HL-60 (cell line): ENCODE data around the gene IQGAP2.

Experiments
- DNase-seq, 2 experiments: peaks; one replicate each; pipeline ENCODE4 v3.0.0-alpha.2; 2010 to 2020; ENCODE audit warnings: low read depth in 1 of 2, low spot score in 1 of 2
- H3K27ac ChIP-seq: fragments of 250-450 bp; sonication (Bioruptor Pico); replicated peaks from 2 replicates; pipeline ENCODE4 v1.5.1; 2020; ENCODE audit warnings: mild to moderate bottlenecking, moderate library complexity
- H3K27me3 ChIP-seq: fragments of 250-450 bp; sonication (Bioruptor Pico); 2 replicates; pipeline ENCODE4 v1.5.1; 2021; ENCODE audit warnings: mild to moderate bottlenecking, moderate library complexity; ENCODE audit not compliant: insufficient read depth, poor library complexity, severe bottlenecking
- H3K4me3 ChIP-seq: replicated peaks from 2 replicates; pipeline ENCODE4 v1.5.1; 2011; ENCODE audit warnings: mild to moderate bottlenecking, control low read depth, low read length; ENCODE audit not compliant: insufficient read depth
- GABPA ChIP-seq: IDR thresholded peaks from 2 replicates; pipeline ENCODE4 v1.6.1; 2012; ENCODE audit warnings: low read depth
- POLR2AphosphoS5 ChIP-seq: IDR thresholded peaks from 2 replicates; pipeline ENCODE4 v1.6.1; 2012; ENCODE audit warnings: low read depth
- SPI1 ChIP-seq: IDR thresholded peaks from 2 replicates; pipeline ENCODE4 v1.6.1; 2012; ENCODE audit warnings: low read depth, mild to moderate bottlenecking, borderline replicate concordance
- TF ChIP-seq, protein P1 (sequence below): IDR thresholded peaks from one replicate; pipeline ENCODE4 v1.5.1; 2011; ENCODE audit warnings: low read length, control low read depth, inconsistent platforms; ENCODE audit not compliant: insufficient read depth
- TF ChIP-seq, protein P2 (sequence below): IDR thresholded peaks from 2 replicates; pipeline ENCODE4 v1.6.1; 2012; ENCODE audit warnings: low read depth; ENCODE audit not compliant: insufficient replicate concordance

Gene IQGAP2

DNA sequence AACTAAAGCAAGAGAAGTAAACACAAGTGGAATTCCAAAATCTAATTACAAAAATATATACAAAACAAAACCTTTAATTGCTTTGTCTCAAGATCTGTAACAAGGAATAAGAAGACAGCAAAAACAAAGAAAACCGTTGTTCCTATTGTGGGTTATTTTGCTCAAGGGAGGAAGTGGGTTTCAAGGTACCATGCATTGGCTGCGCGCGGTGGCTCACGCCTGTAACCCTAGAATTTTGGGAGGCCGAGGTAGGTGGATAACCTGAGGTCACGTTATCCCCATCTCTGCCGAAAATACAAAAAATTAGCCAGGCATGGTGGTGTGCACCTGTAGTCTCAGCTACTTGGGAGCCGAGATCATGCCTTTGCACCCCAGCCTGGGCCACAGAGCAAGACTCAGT, 12.1 kb upstream of the IQGAP2 start:
- no peaks in the 10 kb centered on the region for H3K27me3 ChIP-seq
- DNase-seq = no peak
- H3K27ac ChIP-seq = no peak overlapping the region
- TF ChIP-seq SPI1 = peak; percentile 53; the same call in 1 of the 2 replicates
- TF ChIP-seq, protein P1, sequence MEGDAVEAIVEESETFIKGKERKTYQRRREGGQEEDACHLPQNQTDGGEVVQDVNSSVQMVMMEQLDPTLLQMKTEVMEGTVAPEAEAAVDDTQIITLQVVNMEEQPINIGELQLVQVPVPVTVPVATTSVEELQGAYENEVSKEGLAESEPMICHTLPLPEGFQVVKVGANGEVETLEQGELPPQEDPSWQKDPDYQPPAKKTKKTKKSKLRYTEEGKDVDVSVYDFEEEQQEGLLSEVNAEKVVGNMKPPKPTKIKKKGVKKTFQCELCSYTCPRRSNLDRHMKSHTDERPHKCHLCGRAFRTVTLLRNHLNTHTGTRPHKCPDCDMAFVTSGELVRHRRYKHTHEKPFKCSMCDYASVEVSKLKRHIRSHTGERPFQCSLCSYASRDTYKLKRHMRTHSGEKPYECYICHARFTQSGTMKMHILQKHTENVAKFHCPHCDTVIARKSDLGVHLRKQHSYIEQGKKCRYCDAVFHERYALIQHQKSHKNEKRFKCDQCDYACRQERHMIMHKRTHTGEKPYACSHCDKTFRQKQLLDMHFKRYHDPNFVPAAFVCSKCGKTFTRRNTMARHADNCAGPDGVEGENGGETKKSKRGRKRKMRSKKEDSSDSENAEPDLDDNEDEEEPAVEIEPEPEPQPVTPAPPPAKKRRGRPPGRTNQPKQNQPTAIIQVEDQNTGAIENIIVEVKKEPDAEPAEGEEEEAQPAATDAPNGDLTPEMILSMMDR = no peak
- H3K4me3 ChIP-seq = no peak overlapping the region

DNA sequence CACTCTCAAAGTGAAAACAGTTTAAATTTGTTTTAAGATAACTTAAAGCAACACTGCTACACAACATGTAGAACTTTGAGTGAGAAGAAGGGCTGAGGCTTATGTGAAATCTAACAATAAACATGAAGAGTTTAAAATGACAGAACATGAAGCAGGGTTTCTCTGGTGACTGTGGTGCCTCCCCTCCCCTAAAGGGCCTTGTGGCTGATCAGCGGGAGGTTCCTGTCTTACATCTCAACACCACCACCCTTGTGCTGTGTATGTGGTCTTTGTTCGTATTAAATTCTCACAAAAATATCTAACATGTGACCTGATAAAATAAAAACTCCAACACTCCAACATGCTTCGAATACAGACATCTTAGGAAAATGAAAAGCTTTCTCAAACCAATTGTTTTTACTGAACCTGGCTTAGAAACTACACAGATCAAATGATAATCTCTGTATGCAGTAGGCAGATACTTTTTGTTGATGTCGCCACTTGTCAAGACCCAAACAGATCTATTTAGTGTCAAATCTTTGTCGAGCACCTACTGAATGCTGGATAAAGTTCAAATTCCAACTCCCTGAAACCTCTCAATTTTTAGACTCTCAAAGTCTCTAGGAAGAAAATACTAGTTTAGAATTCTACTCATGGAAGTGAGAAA, 9.9 kb upstream of the IQGAP2 start:
- TF ChIP-seq POLR2AphosphoS5 (no peak), SPI1 (no peak), GABPA (no peak)
- TF ChIP-seq, protein P2, sequence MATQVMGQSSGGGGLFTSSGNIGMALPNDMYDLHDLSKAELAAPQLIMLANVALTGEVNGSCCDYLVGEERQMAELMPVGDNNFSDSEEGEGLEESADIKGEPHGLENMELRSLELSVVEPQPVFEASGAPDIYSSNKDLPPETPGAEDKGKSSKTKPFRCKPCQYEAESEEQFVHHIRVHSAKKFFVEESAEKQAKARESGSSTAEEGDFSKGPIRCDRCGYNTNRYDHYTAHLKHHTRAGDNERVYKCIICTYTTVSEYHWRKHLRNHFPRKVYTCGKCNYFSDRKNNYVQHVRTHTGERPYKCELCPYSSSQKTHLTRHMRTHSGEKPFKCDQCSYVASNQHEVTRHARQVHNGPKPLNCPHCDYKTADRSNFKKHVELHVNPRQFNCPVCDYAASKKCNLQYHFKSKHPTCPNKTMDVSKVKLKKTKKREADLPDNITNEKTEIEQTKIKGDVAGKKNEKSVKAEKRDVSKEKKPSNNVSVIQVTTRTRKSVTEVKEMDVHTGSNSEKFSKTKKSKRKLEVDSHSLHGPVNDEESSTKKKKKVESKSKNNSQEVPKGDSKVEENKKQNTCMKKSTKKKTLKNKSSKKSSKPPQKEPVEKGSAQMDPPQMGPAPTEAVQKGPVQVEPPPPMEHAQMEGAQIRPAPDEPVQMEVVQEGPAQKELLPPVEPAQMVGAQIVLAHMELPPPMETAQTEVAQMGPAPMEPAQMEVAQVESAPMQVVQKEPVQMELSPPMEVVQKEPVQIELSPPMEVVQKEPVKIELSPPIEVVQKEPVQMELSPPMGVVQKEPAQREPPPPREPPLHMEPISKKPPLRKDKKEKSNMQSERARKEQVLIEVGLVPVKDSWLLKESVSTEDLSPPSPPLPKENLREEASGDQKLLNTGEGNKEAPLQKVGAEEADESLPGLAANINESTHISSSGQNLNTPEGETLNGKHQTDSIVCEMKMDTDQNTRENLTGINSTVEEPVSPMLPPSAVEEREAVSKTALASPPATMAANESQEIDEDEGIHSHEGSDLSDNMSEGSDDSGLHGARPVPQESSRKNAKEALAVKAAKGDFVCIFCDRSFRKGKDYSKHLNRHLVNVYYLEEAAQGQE = no peak
- TF ChIP-seq, protein P1 = no peak
- H3K27ac ChIP-seq = no peak overlapping the region
- peak in 1 of 2 experiments; percentile 2 for DNase-seq

DNA sequence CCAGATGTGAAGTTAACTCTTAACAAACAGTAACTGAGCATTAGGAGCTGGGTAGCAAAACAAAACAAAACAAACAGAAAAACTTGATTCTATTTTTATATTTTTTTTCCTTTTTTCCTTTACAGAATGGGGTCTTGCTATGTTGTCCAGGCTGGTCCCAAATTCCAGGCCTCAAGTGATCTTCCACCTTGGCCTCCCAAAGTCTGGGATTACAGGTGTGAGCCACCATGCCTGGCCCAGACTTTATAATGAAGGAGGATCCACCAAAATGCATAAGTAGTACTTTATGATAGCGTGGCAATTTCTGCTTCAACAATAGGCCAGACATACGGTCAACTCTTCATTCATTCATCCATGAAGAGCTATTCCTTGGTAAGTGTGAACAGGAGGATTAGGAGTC, 5.9 kb upstream of the IQGAP2 start:
- TF ChIP-seq, protein P2 = no peak
- TF ChIP-seq, protein P1 = no peak
- no peak for TF ChIP-seq GABPA
- no peak for TF ChIP-seq POLR2AphosphoS5
- no peak for TF ChIP-seq SPI1
- Histone ChIP-seq H3K27ac (no peak overlapping the region), H3K27me3 (no peaks in the 10 kb centered on the region), H3K4me3 (no peak overlapping the region)
- DNase-seq = no peak

More for the DNA sequence above, 9.9 kb upstream of the IQGAP2 start:
- H3K27me3 ChIP-seq = no peaks in the 10 kb centered on the region
- no peak overlapping the region for H3K4me3 ChIP-seq

DNA sequence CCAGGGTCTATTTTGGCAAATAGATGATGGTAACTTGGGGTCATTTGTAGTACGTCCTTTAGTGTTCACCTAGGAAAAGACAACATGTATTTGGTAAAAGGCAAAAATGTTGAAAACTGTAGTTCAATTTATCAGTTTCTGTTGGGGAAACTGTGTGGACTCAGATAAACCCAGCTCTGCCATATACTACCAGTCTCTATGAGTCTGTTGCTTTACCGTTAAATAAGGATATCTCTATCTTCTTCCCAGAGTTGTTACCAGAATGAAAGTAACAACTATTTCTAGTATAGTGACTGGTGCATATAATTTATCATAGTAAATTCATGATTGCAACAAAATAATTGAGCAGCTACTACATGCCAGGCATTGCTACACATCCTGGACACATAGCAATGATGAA, 3.8 kb upstream of the IQGAP2 start:
- no peak for TF ChIP-seq GABPA
- TF ChIP-seq, protein P1 = no peak
- TF ChIP-seq, protein P2 = no peak
- TF ChIP-seq POLR2AphosphoS5 = no peak
- TF ChIP-seq SPI1 = no peak
- no peak for DNase-seq
- Histone ChIP-seq H3K27ac (no peak overlapping the region), H3K27me3 (no peaks in the 10 kb centered on the region), H3K4me3 (no peak overlapping the region)
